ENCODE data around the gene CORO2B. TPM values are rescaled to one million over a fixed set of nuclear protein-coding genes. Genes with fewer than 3 reads are reported as not detected.

Gene CORO2B
- 4.7 TPM for polyA plus RNA-seq (ENCODE audit: insufficient read length)

- no peak for DNase-seq
Observed at GRCh38 chr15:68578980-68579935, at the start of gene CORO2B. Gene CORO2B (plus strand): TSS chr15:68578993. CDS start chr15:68579263, 270 bp downstream.

GRCh38 chr15:68531387-68532179, 47.2 kb upstream of the CORO2B start:
- DNase-seq = no peak

GRCh38 chr15:68536331-68537095, 42.3 kb upstream of the CORO2B start:
- no peak for DNase-seq

- DNase-seq = no peak
Observed at GRCh38 chr15:68537097-68537496, 41.7 kb upstream of the CORO2B start.

- no peak for DNase-seq
Observed at GRCh38 chr15:68537506-68537905, 41.3 kb upstream of the CORO2B start.

GRCh38 chr15:68538311-68538710, 40.5 kb upstream of the CORO2B start:
- DNase-seq = no peak

- no peak for DNase-seq
Observed at GRCh38 chr15:68541743-68542142, 37.0 kb upstream of the CORO2B start.

- DNase-seq = no peak
Observed at GRCh38 chr15:68542348-68542747, 36.4 kb upstream of the CORO2B start.

- no peak for DNase-seq
Observed at GRCh38 chr15:68542771-68543164, 36.0 kb upstream of the CORO2B start.

- DNase-seq = no peak
Observed at GRCh38 chr15:68543165-68544008, 35.4 kb upstream of the CORO2B start.

- DNase-seq = no peak
Observed at GRCh38 chr15:68546318-68546717, 32.5 kb upstream of the CORO2B start.

GRCh38 chr15:68548364-68548763, 30.4 kb upstream of the CORO2B start:
- DNase-seq = no peak

GRCh38 chr15:68550004-68550403, 28.8 kb upstream of the CORO2B start:
- DNase-seq = no peak

GRCh38 chr15:68550498-68551295, 28.1 kb upstream of the CORO2B start:
- peak; percentile 56 for DNase-seq

GRCh38 chr15:68551296-68551635, 27.5 kb upstream of the CORO2B start:
- DNase-seq = no peak

GRCh38 chr15:68552344-68552743, 26.4 kb upstream of the CORO2B start:
- DNase-seq = no peak

- DNase-seq = no peak
Observed at GRCh38 chr15:68552773-68553172, 26.0 kb upstream of the CORO2B start.

GRCh38 chr15:68553314-68553993, 25.3 kb upstream of the CORO2B start:
- no peak for DNase-seq

GRCh38 chr15:68553994-68554720, 24.6 kb upstream of the CORO2B start:
- peak; percentile 66 for DNase-seq
